Measurements from ENCODE around the gene SLC6A4. TPM values are rescaled to one million over a fixed set of nuclear protein-coding genes. Genes with fewer than 3 reads are reported as not detected.

SLC6A4 gene
- polyA plus RNA-seq, 1 of the 3 experiments (the other 2 are of a cell fraction): 0.12 TPM

DNA sequence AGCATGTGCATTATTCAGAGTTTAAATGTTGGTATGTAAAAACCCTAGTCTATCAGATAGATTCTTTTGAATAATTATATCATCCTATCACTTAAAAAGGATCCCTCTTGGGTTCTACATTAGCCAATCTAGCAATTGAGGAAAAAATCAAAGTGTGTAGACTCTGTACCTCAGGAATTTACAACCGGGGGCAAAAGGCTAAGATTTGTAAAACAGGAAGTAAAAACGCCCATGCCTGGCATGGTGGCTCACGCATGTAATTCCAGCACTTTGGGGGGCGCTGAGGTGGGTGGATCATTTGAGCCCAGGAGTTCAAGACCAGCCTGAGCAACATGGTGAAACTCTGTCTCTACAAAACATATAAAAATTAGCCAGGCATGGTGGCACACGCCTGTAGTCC, 58.6 kb downstream of the SLC6A4 start:
- WGBS (ENCODE audit: low lambda C conversion rate): 97% methylated on average over 4 of the region's 5 CpGs
- DNase-seq: no peak
- no peaks in the 10 kb centered on the region for H3K9me3 ChIP-seq
- ChIA-PET CTCF (no interaction called here), POLR2A (no interaction called here)
- H4K20me1 ChIP-seq (ENCODE audit: insufficient read depth): no peaks in the 10 kb centered on the region
- H3K9ac ChIP-seq: no peak overlapping the region
- TF ChIP-seq GABPA (IDR thresholded peaks at IDR 0.05; ENCODE audit: low read depth) (no peak), RAD21 (IDR thresholded peaks at IDR 0.05; ENCODE audit: low read length) (no peak), RFX5 (IDR thresholded peaks at IDR 0.05; ENCODE audit: low read length) (no peak), ZBTB33 (IDR thresholded peaks at IDR 0.05; ENCODE audit: borderline replicate concordance, low read depth) (no peak), CHD2 (IDR thresholded peaks at IDR 0.05; ENCODE audit: low read length, partially characterized antibody) (no peak), POLR2AphosphoS5 (IDR thresholded peaks at IDR 0.05; ENCODE audit: low read depth, low read length) (no peak), NFIC (IDR thresholded peaks at IDR 0.05; ENCODE audit: borderline replicate concordance) (no peak), TCF12 (IDR thresholded peaks at IDR 0.05) (no peak), CTCF (IDR thresholded peaks at IDR 0.05) (no peak), TEAD4 (IDR thresholded peaks at IDR 0.05; ENCODE audit: borderline replicate concordance, insufficient read depth) (no peak)
- TF ChIP-seq, protein P1, sequence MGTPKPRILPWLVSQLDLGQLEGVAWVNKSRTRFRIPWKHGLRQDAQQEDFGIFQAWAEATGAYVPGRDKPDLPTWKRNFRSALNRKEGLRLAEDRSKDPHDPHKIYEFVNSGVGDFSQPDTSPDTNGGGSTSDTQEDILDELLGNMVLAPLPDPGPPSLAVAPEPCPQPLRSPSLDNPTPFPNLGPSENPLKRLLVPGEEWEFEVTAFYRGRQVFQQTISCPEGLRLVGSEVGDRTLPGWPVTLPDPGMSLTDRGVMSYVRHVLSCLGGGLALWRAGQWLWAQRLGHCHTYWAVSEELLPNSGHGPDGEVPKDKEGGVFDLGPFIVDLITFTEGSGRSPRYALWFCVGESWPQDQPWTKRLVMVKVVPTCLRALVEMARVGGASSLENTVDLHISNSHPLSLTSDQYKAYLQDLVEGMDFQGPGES (IDR thresholded peaks at IDR 0.05; ENCODE audit: low read depth, low read length): no peak
- H3K4me2 ChIP-seq: no peak overlapping the region
- H3K36me3 ChIP-seq (replicated peaks in 1 of 2; ENCODE audit: control insufficient read depth in 1 of 2, insufficient read depth in 2 of 2, low read length in 1 of 2): peaks cover 52 to 76% of the 10 kb centered on the region in 2 experiments
- no peaks in the 10 kb centered on the region for H3K9me2 ChIP-seq
- H3F3A ChIP-seq (replicated peaks; ENCODE audit: insufficient read depth): peaks cover 4% of the 10 kb centered on the region
- H3K79me2 ChIP-seq (ENCODE audit: insufficient read depth): peaks cover 17% of the 10 kb centered on the region
- no peak overlapping the region for H2AFZ ChIP-seq (ENCODE audit: low read depth)
- no peaks in the 10 kb centered on the region for H3K4me1 ChIP-seq (ENCODE audit: control insufficient read depth in 1 of 2, insufficient read depth in 2 of 2, low read depth in 1 of 2, low read length in 1 of 2)
- H3K27me3 ChIP-seq (ENCODE audit: insufficient read depth): no peaks in the 10 kb centered on the region
- H3K4me3 ChIP-seq (ENCODE audit: low read depth in 2 of 2, low read length in 1 of 2): no peak overlapping the region
- H3K27ac ChIP-seq (ENCODE audit: low read depth in 2 of 2, low read length in 1 of 2): no peak overlapping the region

DNA sequence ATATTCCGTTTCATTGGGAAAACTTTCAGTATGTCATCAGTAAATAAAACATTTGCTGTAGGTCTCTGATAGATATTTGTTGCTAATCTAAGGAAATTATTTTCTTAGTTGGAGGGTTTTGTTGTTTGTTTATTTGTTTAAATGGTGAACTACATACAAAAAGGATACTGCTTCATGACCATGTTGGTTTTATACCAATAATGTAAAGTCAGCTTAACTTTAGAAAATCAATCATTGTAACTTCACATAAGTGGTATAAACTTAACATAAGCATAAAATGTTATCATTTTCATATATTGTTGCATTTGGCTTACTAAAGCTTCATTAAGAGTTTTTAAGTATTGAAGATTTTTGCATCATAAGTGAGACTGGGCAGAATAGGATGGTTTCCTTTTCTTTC, 60.9 kb downstream of the SLC6A4 start:
- Histone ChIP-seq H3F3A (replicated peaks; ENCODE audit: insufficient read depth) (peaks cover 4% of the 10 kb centered on the region), H3K9ac (no peak overlapping the region), H3K9me3 (no peaks in the 10 kb centered on the region), H3K36me3 (replicated peaks in 1 of 2; ENCODE audit: control insufficient read depth in 1 of 2, insufficient read depth in 2 of 2, low read length in 1 of 2) (peaks cover 39 to 73% of the 10 kb centered on the region in 2 experiments), H3K4me1 (ENCODE audit: control insufficient read depth in 1 of 2, insufficient read depth in 2 of 2, low read depth in 1 of 2, low read length in 1 of 2) (no peaks in the 10 kb centered on the region), H3K27ac (ENCODE audit: low read depth in 2 of 2, low read length in 1 of 2) (no peak overlapping the region), H3K27me3 (ENCODE audit: insufficient read depth) (no peaks in the 10 kb centered on the region), H3K9me2 (no peaks in the 10 kb centered on the region), H3K4me3 (ENCODE audit: low read depth in 2 of 2, low read length in 1 of 2) (no peak overlapping the region), H2AFZ (ENCODE audit: low read depth) (no peak overlapping the region), H3K79me2 (ENCODE audit: insufficient read depth) (peaks cover 38% of the 10 kb centered on the region), H3K4me2 (no peak overlapping the region), H4K20me1 (ENCODE audit: insufficient read depth) (0 out of 2 replicates have a peak, but pooled peaks cover 7% of the 10 kb centered on the region)
- WGBS (ENCODE audit: low lambda C conversion rate): 100% methylated on average over 1 of the region's 1 CpG
- DNase-seq: no peak
- ChIA-PET POLR2A (no interaction called here), CTCF (interaction anchor here (0.7 to 1.8 kb wide), 2 partner anchors 49 to 1232 kb away, joined by 3 to 10 read pairs; no protein-coding TSS in a partner anchor)
- TF ChIP-seq RCOR1 (IDR thresholded peaks at IDR 0.05; ENCODE audit: low read length) (no peak), POLR2AphosphoS5 (IDR thresholded peaks at IDR 0.05; ENCODE audit: low read depth, low read length) (no peak), CHD2 (IDR thresholded peaks at IDR 0.05; ENCODE audit: low read length, partially characterized antibody) (no peak), CTCF (IDR thresholded peaks at IDR 0.05) (no peak), TAF1 (IDR thresholded peaks at IDR 0.05; ENCODE audit: borderline replicate concordance, low read depth, low read length) (no peak), JUND (IDR thresholded peaks at IDR 0.05) (no peak), SMC3 (IDR thresholded peaks at IDR 0.05; ENCODE audit: low read depth, low read length) (no peak), RAD21 (IDR thresholded peaks at IDR 0.05; ENCODE audit: low read length) (no peak), RFX5 (IDR thresholded peaks at IDR 0.05; ENCODE audit: low read length) (no peak), GABPA (IDR thresholded peaks at IDR 0.05; ENCODE audit: low read depth) (no peak), FOXJ3 (CRISPR knock-in tag; IDR thresholded peaks at IDR 0.05) (no peak), FOSL2 (IDR thresholded peaks at IDR 0.05; ENCODE audit: borderline replicate concordance, low read depth) (no peak), ZBTB33 (IDR thresholded peaks at IDR 0.05; ENCODE audit: borderline replicate concordance, low read depth) (no peak)
